NK-92 (cell line): ENCODE results near the gene RABGGTB.
A peak's percentile ranks its signal among the peaks of the same experiment; 100 is the strongest.
"Not testable (repeated sequence)": the region's sequence is repeated elsewhere in the genome, so short reads cannot be mapped to it uniquely, and the experiment has no call there.

Experiments used
- DNase-seq: peaks from one replicate; lab custom pipeline; 2025; ENCODE audit not compliant: unreplicated experiment; lab: John Stamatoyannopoulos, UW

The RABGGTB gene

GRCh38 chr1:75785983-75786853 lies at the start of gene RABGGTB:
RABGGTB (plus strand) TSS chr1:75786256; CDS start chr1:75786272, 16 bp downstream.
- DNase-seq: peak; percentile 44

- DNase-seq: no peak
These were observed 43.9 kb upstream of the RABGGTB start for GRCh38 chr1:75742047-75742625.

GRCh38 chr1:75745276-75745675 lies 40.8 kb upstream of the RABGGTB start:
- no peak for DNase-seq

- DNase-seq: not testable (repeated sequence)
These were observed 28.8 kb upstream of the RABGGTB start for GRCh38 chr1:75757210-75757609.

GRCh38 chr1:75758543-75758942 lies 27.5 kb upstream of the RABGGTB start:
- DNase-seq: not testable (repeated sequence)

GRCh38 chr1:75764057-75764655 lies 21.9 kb upstream of the RABGGTB start:
- DNase-seq: no peak

- no peak for DNase-seq
These were observed 20.2 kb upstream of the RABGGTB start for GRCh38 chr1:75765697-75766355.

GRCh38 chr1:75768016-75768415 lies 18.0 kb upstream of the RABGGTB start:
- no peak for DNase-seq

- DNase-seq: no peak
These were observed 15.3 kb upstream of the RABGGTB start for GRCh38 chr1:75770761-75771160.

- no peak for DNase-seq
These were observed 14.1 kb upstream of the RABGGTB start for GRCh38 chr1:75771978-75772377.

GRCh38 chr1:75777812-75778211 lies 8.2 kb upstream of the RABGGTB start:
- DNase-seq: not testable (repeated sequence)

- DNase-seq: not testable (repeated sequence)
These were observed 7.4 kb upstream of the RABGGTB start for GRCh38 chr1:75778694-75779093.

- not testable (repeated sequence) for DNase-seq
These were observed 5.9 kb upstream of the RABGGTB start for GRCh38 chr1:75780183-75780582.

- DNase-seq: not testable (repeated sequence)
These were observed 2.1 kb upstream of the RABGGTB start for GRCh38 chr1:75783920-75784319.

GRCh38 chr1:75785320-75785982 lies 605 bp upstream of the RABGGTB start:
- no peak for DNase-seq

GRCh38 chr1:75786901-75787493 lies 941 bp downstream of the RABGGTB start:
- DNase-seq: no peak

- no peak for DNase-seq
These were observed 1.5 kb downstream of the RABGGTB start for GRCh38 chr1:75787524-75787923.

- no peak for DNase-seq
These were observed 3.9 kb downstream of the RABGGTB start for GRCh38 chr1:75789988-75790387.

- no peak for DNase-seq
These were observed 5.0 kb downstream of the RABGGTB start for GRCh38 chr1:75791022-75791421.

- DNase-seq: no peak
These were observed 6.0 kb downstream of the RABGGTB start for GRCh38 chr1:75792091-75792490.
